HUES64 (cell line): ENCODE results near the gene SLC15A4. TPM values are rescaled to one million over a fixed set of nuclear protein-coding genes. Genes with fewer than 3 reads are reported as not detected.

Experiments
- H3K27ac ChIP-seq: 2 replicates; pipeline ENCODE4 v1.7.0; 2013; ENCODE audit warnings: low read depth, low read length, inconsistent platforms
- H3K27me3 ChIP-seq: 2 replicates; pipeline ENCODE4 v1.6.1; 2013; ENCODE audit warnings: mild to moderate bottlenecking, low read length; ENCODE audit not compliant: insufficient read depth
- H3K36me3 ChIP-seq: 2 replicates; pipeline ENCODE4 v1.6.1; 2013; ENCODE audit warnings: mild to moderate bottlenecking, low read length; ENCODE audit not compliant: insufficient read depth
- H3K4me1 ChIP-seq: 2 replicates; pipeline ENCODE4 v1.6.1; 2013; ENCODE audit warnings: mild to moderate bottlenecking, low read length, moderate library complexity; ENCODE audit not compliant: insufficient read depth
- H3K4me3 ChIP-seq: 2 replicates; pipeline ENCODE4 v1.5.1; 2013; ENCODE audit warnings: mild to moderate bottlenecking, low read length, moderate library complexity
- H3K9ac ChIP-seq: 2 replicates; pipeline ENCODE4 v1.6.1; 2013; ENCODE audit warnings: mild to moderate bottlenecking, low read depth, low read length
- H3K9me3 ChIP-seq: 2 replicates; pipeline ENCODE4 v1.6.1; 2013; ENCODE audit warnings: low read depth, low read length; ENCODE audit not compliant: insufficient read depth
- WGBS: fragments of 150-250, 120-280 bp; methylation state at CpG from one replicate; pipeline ENCODE4 v1.1.7; 2013; ENCODE audit warnings: missing lambda C conversion rate; 5-methylcytosine and 5-hydroxymethylcytosine counted together
- polyA plus RNA-seq, 2 experiments: library from polyadenylated mRNA; stranded (reverse); fragments of 50-300 nt; gene quantifications; one replicate each; pipeline ENCODE4 v1.2.3, GENCODE V29; 2013

SLC15A4 gene
- polyA plus RNA-seq (2013, experiment 1 of 2) = 17.4 TPM
- 16.9 TPM for polyA plus RNA-seq (2013, experiment 2 of 2)

GRCh38 chr12:128823916-128824839, at the start of gene SLC15A4:
Gene SLC15A4 (minus strand): TSS chr12:128823958. CDS start chr12:128823943, 15 bp downstream.
- H3K4me3 ChIP-seq = peak within 1 kb of the TSS; percentile 98

GRCh38 chr12:128872303-128872702, 48.5 kb upstream of the SLC15A4 start:
- 92% methylated on average over 5 of the region's 5 CpGs for WGBS
- H3K36me3 ChIP-seq = peaks cover 12% of the 10 kb centered on the region; the same call in 1 of the 2 replicates
- no peak overlapping the region for H3K4me3 ChIP-seq
- no peak overlapping the region for H3K27ac ChIP-seq
- H3K27me3 ChIP-seq = no peaks in the 10 kb centered on the region
- no peaks in the 10 kb centered on the region for H3K4me1 ChIP-seq
- H3K9me3 ChIP-seq = peaks cover 23% of the 10 kb centered on the region
- no peak overlapping the region for H3K9ac ChIP-seq

More at GRCh38 chr12:128823916-128824839, at the start of gene SLC15A4:
- Histone ChIP-seq H3K4me1 (peaks cover 16% of the 10 kb centered on the region; the same call in 1 of the 2 replicates), H3K9ac (peak within 1 kb of the TSS; percentile 99), H3K9me3 (no peaks in the 10 kb centered on the region), H3K27ac (peak within 1 kb of the TSS; percentile 97), H3K27me3 (no peaks in the 10 kb centered on the region), H3K36me3 (peaks cover 16% of the 10 kb centered on the region; the same call in 1 of the 2 replicates)
- WGBS = 5% methylated on average over 63 of the region's 63 CpGs

GRCh38 chr12:128871516-128871892, 47.7 kb upstream of the SLC15A4 start:
- Histone ChIP-seq H3K27me3 (no peaks in the 10 kb centered on the region), H3K4me1 (no peaks in the 10 kb centered on the region), H3K36me3 (0 out of 2 replicates have a peak, but pooled peaks cover 4% of the 10 kb centered on the region), H3K27ac (no peak overlapping the region), H3K9me3 (peaks cover 15% of the 10 kb centered on the region), H3K4me3 (no peak overlapping the region), H3K9ac (no peak overlapping the region)
- WGBS = 86% methylated on average over 1 of the region's 2 CpGs

GRCh38 chr12:128867466-128867865, 43.7 kb upstream of the SLC15A4 start:
- Histone ChIP-seq H3K27ac (no peak overlapping the region), H3K4me3 (no peak overlapping the region), H3K9me3 (no peaks in the 10 kb centered on the region), H3K4me1 (no peaks in the 10 kb centered on the region), H3K9ac (no peak overlapping the region), H3K27me3 (no peaks in the 10 kb centered on the region), H3K36me3 (no peaks in the 10 kb centered on the region)
- WGBS = 93% methylated on average over 13 of the region's 13 CpGs

- H3K36me3 ChIP-seq = no peaks in the 10 kb centered on the region
- H3K9me3 ChIP-seq = no peaks in the 10 kb centered on the region
- no peak overlapping the region for H3K27ac ChIP-seq
- no peaks in the 10 kb centered on the region for H3K27me3 ChIP-seq
- no peak overlapping the region for H3K9ac ChIP-seq
- no peaks in the 10 kb centered on the region for H3K4me1 ChIP-seq
- WGBS = 93% methylated on average over 9 of the region's 9 CpGs
- H3K4me3 ChIP-seq = no peak overlapping the region
Measured at GRCh38 chr12:128864516-128865186, 40.9 kb upstream of the SLC15A4 start.

- Histone ChIP-seq H3K27ac (no peak overlapping the region), H3K27me3 (no peaks in the 10 kb centered on the region), H3K4me3 (no peak overlapping the region), H3K4me1 (no peaks in the 10 kb centered on the region), H3K9me3 (no peaks in the 10 kb centered on the region), H3K9ac (no peak overlapping the region), H3K36me3 (no peaks in the 10 kb centered on the region)
- WGBS = 90% methylated on average over 11 of the region's 11 CpGs
Measured at GRCh38 chr12:128863957-128864356, 40.2 kb upstream of the SLC15A4 start.

- Histone ChIP-seq H3K36me3 (no peaks in the 10 kb centered on the region), H3K4me1 (no peaks in the 10 kb centered on the region), H3K9me3 (no peaks in the 10 kb centered on the region), H3K9ac (no peak overlapping the region), H3K27ac (no peak overlapping the region), H3K4me3 (no peak overlapping the region), H3K27me3 (no peaks in the 10 kb centered on the region)
- 91% methylated on average over 15 of the region's 15 CpGs for WGBS
Measured at GRCh38 chr12:128861226-128862016, 37.7 kb upstream of the SLC15A4 start.

GRCh38 chr12:128859311-128859710, 35.6 kb upstream of the SLC15A4 start:
- H3K9ac ChIP-seq = no peak overlapping the region
- no peaks in the 10 kb centered on the region for H3K4me1 ChIP-seq
- H3K9me3 ChIP-seq = no peaks in the 10 kb centered on the region
- H3K4me3 ChIP-seq = no peak overlapping the region
- WGBS = 86% methylated on average over 9 of the region's 9 CpGs
- H3K27ac ChIP-seq = no peak overlapping the region
- peaks cover under 1% of the 10 kb centered on the region; the same call in 1 of the 2 replicates for H3K27me3 ChIP-seq
- no peaks in the 10 kb centered on the region for H3K36me3 ChIP-seq

- Histone ChIP-seq H3K9me3 (no peaks in the 10 kb centered on the region), H3K36me3 (no peaks in the 10 kb centered on the region), H3K9ac (no peak overlapping the region), H3K4me1 (no peaks in the 10 kb centered on the region), H3K27me3 (peaks cover 18% of the 10 kb centered on the region), H3K4me3 (no peak overlapping the region), H3K27ac (no peak overlapping the region)
- 70% methylated on average over 8 of the region's 9 CpGs for WGBS
Measured at GRCh38 chr12:128857133-128857763, 33.5 kb upstream of the SLC15A4 start.

- H3K27me3 ChIP-seq = peaks cover 22% of the 10 kb centered on the region
- no peaks in the 10 kb centered on the region for H3K36me3 ChIP-seq
- no peak overlapping the region for H3K9ac ChIP-seq
- H3K4me1 ChIP-seq = no peaks in the 10 kb centered on the region
- H3K9me3 ChIP-seq = no peaks in the 10 kb centered on the region
- no peak overlapping the region for H3K27ac ChIP-seq
- WGBS = 97% methylated on average over 7 of the region's 7 CpGs
- no peak overlapping the region for H3K4me3 ChIP-seq
Measured at GRCh38 chr12:128856791-128857078, 33.0 kb upstream of the SLC15A4 start.
